ENCODE data around the gene NIT1. TPM values are rescaled to one million over a fixed set of nuclear protein-coding genes. Genes with fewer than 3 reads are reported as not detected.

The NIT1 gene
- 21.4 and 22.0 TPM in 2 replicates for total RNA-seq

GRCh38 chr1:161117759-161118581, at the start of gene NIT1, which contains the start of gene PFDN2:
TSS of gene NIT1 (plus strand) at chr1:161118105. CDS start at chr1:161118177, 72 bp downstream.
TSS of gene PFDN2 (minus strand) at chr1:161118037. CDS start at chr1:161118026, 11 bp downstream.

GRCh38 chr1:161069731-161070270, 48.1 kb upstream of the NIT1 start, which contains the start of gene ARHGAP30:
TSS of gene ARHGAP30 (minus strand) at chr1:161069891. CDS start at chr1:161069624, 267 bp downstream.

GRCh38 chr1:161089251-161089924, 28.5 kb upstream of the NIT1 start, which contains the start of gene NECTIN4:
TSS of gene NECTIN4 (minus strand) at chr1:161089558. CDS start at chr1:161089296, 262 bp downstream.

GRCh38 chr1:161098210-161099068, 19.5 kb upstream of the NIT1 start, which contains the start of gene KLHDC9:
TSS of gene KLHDC9 (plus strand) at chr1:161098361. CDS start at chr1:161098536, 175 bp downstream.

GRCh38 chr1:161132410-161133219, 14.7 kb downstream of the NIT1 start, which contains the start of gene DEDD:
TSS of gene DEDD (minus strand) at chr1:161132667. CDS start at chr1:161124462, 8,205 bp downstream.

GRCh38 chr1:161153682-161154337, 35.9 kb downstream of the NIT1 start, which contains the start of gene UFC1:
TSS of gene UFC1 (plus strand) at chr1:161153978. CDS start at chr1:161153998, 20 bp downstream.

GRCh38 chr1:161159087-161159912, 41.4 kb downstream of the NIT1 start, which contains the start of gene USP21:
TSS of gene USP21 (plus strand) at chr1:161159500. CDS start at chr1:161160641, 1,141 bp downstream.

DNA sequence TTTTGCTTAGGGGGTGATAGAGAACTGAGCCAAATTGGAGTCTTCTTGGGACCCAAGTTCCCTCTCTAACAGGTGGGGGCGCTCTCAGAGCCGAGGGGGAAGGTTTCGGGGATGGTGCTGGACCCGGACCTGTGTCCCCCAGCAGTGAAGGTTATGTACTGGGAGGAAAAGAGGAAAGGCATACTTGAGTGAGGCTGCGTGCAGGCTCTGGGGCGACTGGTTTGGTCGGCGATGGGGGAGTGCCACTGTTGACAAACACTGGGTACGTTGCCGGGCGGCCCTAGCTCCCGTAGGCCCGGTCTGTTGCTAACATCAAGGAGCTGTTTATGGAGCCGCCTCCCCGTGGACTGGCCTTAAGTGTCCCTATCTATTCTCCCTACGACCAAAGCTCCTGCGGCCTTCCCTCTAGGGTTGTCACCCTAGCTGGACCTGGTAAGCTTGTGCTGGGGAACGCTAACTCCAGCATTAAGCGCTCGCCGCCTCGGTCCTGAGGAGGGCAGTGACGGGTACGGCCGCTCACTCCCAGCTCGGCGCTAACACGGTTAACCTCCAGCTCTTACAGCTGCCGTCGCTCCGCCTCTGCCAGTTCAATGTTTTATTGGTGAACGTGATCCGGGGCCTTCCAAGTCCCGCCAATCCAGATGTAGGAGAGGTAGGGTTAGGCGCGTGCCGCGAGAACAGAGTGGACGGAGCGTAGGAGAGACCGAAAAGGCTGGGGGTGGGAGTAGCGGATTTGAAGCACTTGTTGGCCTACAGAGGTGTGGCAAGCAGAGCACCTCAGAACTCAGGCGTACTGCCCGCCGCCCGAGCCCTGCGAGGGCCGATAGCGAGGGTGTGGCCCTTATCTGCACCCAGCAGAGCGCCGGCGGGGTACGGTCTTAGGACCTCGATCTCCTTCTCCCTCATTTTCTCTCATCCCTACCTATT, 48.1 kb downstream of the NIT1 start, which contains the start of gene PPOX:
PPOX (plus strand) TSS at position 685 of the 927 bp plus-strand sequence. CDS start 422 bp downstream, outside the sequence.

Other genes starting within 250 kb of the NIT1 start
- 0.28 TPM in 1 of 2 replicates, not detected in the other for gene ITLN1, start 232.9 kb upstream of the NIT1 start, total RNA-seq
- 1.4 TPM in 1 of 2 replicates, not detected in the other for gene ITLN2, start 163.3 kb upstream of the NIT1 start, total RNA-seq
- gene F11R, start 97.0 kb upstream of the NIT1 start, total RNA-seq = 24.7 and 44.3 TPM in 2 replicates
- 19.6 and 41.4 TPM in 2 replicates for gene TSTD1, start 79.1 kb upstream of the NIT1 start, total RNA-seq
- 72.7 and 94.5 TPM in 2 replicates for gene USF1, start 72.1 kb upstream of the NIT1 start, total RNA-seq
- gene ARHGAP30, start 48.2 kb upstream of the NIT1 start, total RNA-seq = not detected in 2 replicates
- 0.19 and 0.56 TPM in 2 replicates for gene NECTIN4, start 28.5 kb upstream of the NIT1 start, total RNA-seq
- 0.28 and 0.38 TPM in 2 replicates for gene KLHDC9, start 19.7 kb upstream of the NIT1 start, total RNA-seq
- gene PFDN2, start 68 bp upstream of the NIT1 start, total RNA-seq = 28.8 and 112 TPM in 2 replicates
- gene DEDD, start 14.6 kb downstream of the NIT1 start, total RNA-seq = 19.2 and 28.8 TPM in 2 replicates
- gene UFC1, start 35.9 kb downstream of the NIT1 start, total RNA-seq = 109 and 118 TPM in 2 replicates
- 5.8 and 7.3 TPM in 2 replicates for gene USP21, start 41.4 kb downstream of the NIT1 start, total RNA-seq
- gene PPOX, start 48.3 kb downstream of the NIT1 start, total RNA-seq = 9.3 and 10.0 TPM in 2 replicates
- 20.9 and 27.9 TPM in 2 replicates for gene B4GALT3, start 59.4 kb downstream of the NIT1 start, total RNA-seq
- gene ADAMTS4, start 80.9 kb downstream of the NIT1 start, total RNA-seq = 22.2 and 110 TPM in 2 replicates
- 147 and 216 TPM in 2 replicates for gene NDUFS2, start 84.3 kb downstream of the NIT1 start, total RNA-seq
- 0.38 TPM in 1 of 2 replicates, not detected in the other for gene FCER1G, start 97.2 kb downstream of the NIT1 start, total RNA-seq
- gene APOA2, start 105.5 kb downstream of the NIT1 start, total RNA-seq = not detected in 2 replicates
- 10.4 and 14.6 TPM in 2 replicates for gene TOMM40L, start 108.0 kb downstream of the NIT1 start, total RNA-seq
- gene NR1I3, start 120.1 kb downstream of the NIT1 start, total RNA-seq = not detected in 2 replicates
- under 0.01 TPM in 1 of 2 replicates, not detected in the other for gene PCP4L1, start 140.6 kb downstream of the NIT1 start, total RNA-seq
- 1.7 and 2.3 TPM in 2 replicates for gene MPZ, start 191.9 kb downstream of the NIT1 start, total RNA-seq
- 21.4 and 23.6 TPM in 2 replicates for gene SDHC, start 196.3 kb downstream of the NIT1 start, total RNA-seq
- not detected in 2 replicates for gene CFAP126, start 249.8 kb downstream of the NIT1 start, total RNA-seq